Nephron (organoid): ENCODE results near the gene LRBA.
A peak's percentile ranks its signal among the peaks of the same experiment; 100 is the strongest.

Experiments used
- H3K27ac Mint-ChIP-seq, 3 experiments: 2 replicates each; pipeline ENCODE4 v1.8.0; 2020; ENCODE audit warnings: mixed read lengths in 3 of 3, mild to moderate bottlenecking in 2 of 3, moderate library complexity in 1 of 3
- H3K27me3 Mint-ChIP-seq: 2 replicates; pipeline ENCODE4 v1.8.0; 2021; ENCODE audit warnings: low read depth, mild to moderate bottlenecking, moderate library complexity, mixed read lengths
- H3K36me3 Mint-ChIP-seq: 2 replicates; pipeline ENCODE4 v1.8.0; 2020; ENCODE audit warnings: low read depth, mixed read lengths
- H3K4me1 Mint-ChIP-seq: 2 replicates; pipeline ENCODE4 v1.8.0; 2020; ENCODE audit warnings: mixed read lengths
- H3K4me3 Mint-ChIP-seq, 3 experiments: 2 replicates each; pipeline ENCODE4 v1.8.0; 2020; ENCODE audit warnings: mild to moderate bottlenecking in 3 of 3, mixed read lengths in 3 of 3, moderate library complexity in 2 of 3
- H3K9me3 Mint-ChIP-seq: 2 replicates; pipeline ENCODE4 v1.8.0; 2020; ENCODE audit warnings: mixed read lengths
- TF ChIP-seq, protein P1 (sequence below), 3 experiments: fragments of 200-600 bp; sonication (generic); IDR thresholded peaks; one replicate each; pipeline ENCODE4 v1.5.0; 2021; ENCODE audit warnings: antibody characterized with exemption in 3 of 3; ENCODE audit not compliant: unreplicated experiment in 3 of 3

LRBA gene

GRCh38 chr4:150369434-150370380 is 645.4 kb downstream of the LRBA start:
- H3K4me3 Mint-ChIP-seq, result no peak overlapping the region
- H3K36me3 Mint-ChIP-seq, result peaks cover 9% of the 10 kb centered on the region
- TF ChIP-seq, protein P1, sequence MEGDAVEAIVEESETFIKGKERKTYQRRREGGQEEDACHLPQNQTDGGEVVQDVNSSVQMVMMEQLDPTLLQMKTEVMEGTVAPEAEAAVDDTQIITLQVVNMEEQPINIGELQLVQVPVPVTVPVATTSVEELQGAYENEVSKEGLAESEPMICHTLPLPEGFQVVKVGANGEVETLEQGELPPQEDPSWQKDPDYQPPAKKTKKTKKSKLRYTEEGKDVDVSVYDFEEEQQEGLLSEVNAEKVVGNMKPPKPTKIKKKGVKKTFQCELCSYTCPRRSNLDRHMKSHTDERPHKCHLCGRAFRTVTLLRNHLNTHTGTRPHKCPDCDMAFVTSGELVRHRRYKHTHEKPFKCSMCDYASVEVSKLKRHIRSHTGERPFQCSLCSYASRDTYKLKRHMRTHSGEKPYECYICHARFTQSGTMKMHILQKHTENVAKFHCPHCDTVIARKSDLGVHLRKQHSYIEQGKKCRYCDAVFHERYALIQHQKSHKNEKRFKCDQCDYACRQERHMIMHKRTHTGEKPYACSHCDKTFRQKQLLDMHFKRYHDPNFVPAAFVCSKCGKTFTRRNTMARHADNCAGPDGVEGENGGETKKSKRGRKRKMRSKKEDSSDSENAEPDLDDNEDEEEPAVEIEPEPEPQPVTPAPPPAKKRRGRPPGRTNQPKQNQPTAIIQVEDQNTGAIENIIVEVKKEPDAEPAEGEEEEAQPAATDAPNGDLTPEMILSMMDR (IDR thresholded peaks at IDR 0.05; ENCODE audit: unreplicated experiment in 3 of 3), result no peak
- H3K27me3 Mint-ChIP-seq, result no peaks in the 10 kb centered on the region
- H3K9me3 Mint-ChIP-seq, result peaks cover 3% of the 10 kb centered on the region
- no peak overlapping the region for H3K27ac Mint-ChIP-seq
- H3K4me1 Mint-ChIP-seq, result peaks cover 23% of the 10 kb centered on the region

GRCh38 chr4:150368667-150369066 is 646.4 kb downstream of the LRBA start:
- Mint-ChIP-seq H3K36me3 (peaks cover 8% of the 10 kb centered on the region), H3K9me3 (peaks cover 3% of the 10 kb centered on the region), H3K4me3 (no peak overlapping the region), H3K27ac (no peak overlapping the region), H3K27me3 (no peaks in the 10 kb centered on the region), H3K4me1 (peaks cover 29% of the 10 kb centered on the region)
- TF ChIP-seq, protein P1 (IDR thresholded peaks at IDR 0.05; ENCODE audit: unreplicated experiment in 3 of 3), result no peak

- Mint-ChIP-seq H3K4me1 (peaks cover 32% of the 10 kb centered on the region), H3K9me3 (no peaks in the 10 kb centered on the region), H3K27me3 (no peaks in the 10 kb centered on the region), H3K27ac (peak overlapping the region in 1 of 3 experiments; percentile 32), H3K36me3 (no peaks in the 10 kb centered on the region), H3K4me3 (no peak overlapping the region)
- TF ChIP-seq, protein P1 (IDR thresholded peaks at IDR 0.05; ENCODE audit: unreplicated experiment in 3 of 3), result no peak
Observed at GRCh38 chr4:150367326-150367725, 647.8 kb downstream of the LRBA start.

GRCh38 chr4:150366487-150366999 is 648.5 kb downstream of the LRBA start:
- Mint-ChIP-seq H3K4me1 (peaks cover 32% of the 10 kb centered on the region), H3K9me3 (no peaks in the 10 kb centered on the region), H3K27ac (peak overlapping the region; percentile 35 to 86 (median 45)), H3K27me3 (no peaks in the 10 kb centered on the region), H3K4me3 (no peak overlapping the region), H3K36me3 (no peaks in the 10 kb centered on the region)
- TF ChIP-seq, protein P1 (IDR thresholded peaks at IDR 0.05; ENCODE audit: unreplicated experiment in 3 of 3), result no peak

DNA sequence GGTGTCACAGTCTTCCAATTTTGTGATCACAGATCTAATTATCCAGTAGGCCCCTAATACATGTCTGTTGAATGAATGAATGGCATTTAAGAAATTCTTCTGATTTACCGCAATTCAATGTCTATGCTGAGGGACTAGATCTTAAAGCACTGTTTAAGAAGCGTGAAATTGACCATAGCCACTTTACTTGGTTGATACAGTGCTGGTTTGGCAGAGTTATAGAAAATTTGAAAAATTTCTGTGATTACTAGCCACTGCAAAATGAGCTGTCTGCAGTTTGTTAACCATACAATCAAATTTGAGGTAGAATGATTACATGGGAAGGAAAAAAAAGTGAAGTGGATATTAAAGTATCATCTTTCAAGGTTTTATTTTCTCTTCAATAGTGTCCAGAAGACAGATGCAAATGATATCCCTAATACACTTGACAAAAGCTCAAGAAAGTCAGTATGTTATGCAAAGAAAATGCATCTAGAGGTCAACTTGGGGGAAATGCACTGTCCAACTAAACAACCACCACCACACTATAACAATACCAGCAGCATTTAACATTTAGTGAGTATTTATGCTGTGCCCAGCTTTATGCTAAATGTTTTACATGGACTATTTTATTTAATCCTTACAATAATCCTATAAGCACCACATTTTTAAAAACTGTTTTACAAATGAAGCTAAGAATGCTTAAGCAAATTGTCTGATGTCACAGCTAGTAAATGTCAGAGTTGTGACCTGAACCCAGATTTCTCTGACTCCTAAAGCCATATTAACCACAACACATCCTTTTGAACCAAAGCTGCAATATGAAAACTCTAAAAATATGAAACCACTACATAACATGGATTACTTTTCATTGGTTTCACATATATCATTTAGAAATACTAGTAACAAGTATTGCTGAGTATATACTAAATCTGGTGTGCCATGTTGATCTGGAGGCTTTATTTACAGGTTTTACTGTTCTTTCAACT is 651.1 kb downstream of the LRBA start:
- Mint-ChIP-seq H3K9me3 (no peaks in the 10 kb centered on the region), H3K4me3 (no peak overlapping the region), H3K27ac (no peak overlapping the region), H3K27me3 (no peaks in the 10 kb centered on the region), H3K36me3 (no peaks in the 10 kb centered on the region), H3K4me1 (peaks cover 28% of the 10 kb centered on the region)
- TF ChIP-seq, protein P1 (IDR thresholded peaks at IDR 0.05; ENCODE audit: unreplicated experiment in 3 of 3), result no peak
